Endothelial cell of umbilical vein (primary cell): ENCODE results near the gene ITGA2B.

Source experiments
- CTCF ChIP-seq, 2 donors: IDR thresholded peaks; 1 replicate in 1 of 2; 2 replicates in 1 of 2; pipeline ENCODE4 v1.5.1; 2011; ENCODE audit warnings: low read length in 2 of 2, mild to moderate bottlenecking in 2 of 2, moderate library complexity in 2 of 2, control low read depth in 1 of 2, inconsistent platforms in 1 of 2, low read depth in 1 of 2; ENCODE audit not compliant: insufficient read depth in 1 of 2; ENCODE audit errors: extremely low read depth in 1 of 2
- EZH2 ChIP-seq: IDR thresholded peaks from 2 replicates; pipeline ENCODE4 v1.6.1; 2012; ENCODE audit warnings: borderline replicate concordance, low read depth, mild to moderate bottlenecking, moderate library complexity, low read length, inconsistent platforms; ENCODE audit not compliant: severe bottlenecking
- POLR2A ChIP-seq: IDR thresholded peaks from 2 replicates; pipeline ENCODE4 v1.6.1; 2012; ENCODE audit warnings: low read depth, mild to moderate bottlenecking, control low read depth, low read length

- TF ChIP-seq POLR2A (no peak), CTCF (IDR thresholded peaks at IDR 0.05; ENCODE audit: extremely low read depth in 1 of 2, insufficient read depth in 1 of 2, low read depth in 1 of 2, low read length in 2 of 2) (no peak), EZH2 (no peak)
These were observed 65.3 kb downstream of the ITGA2B start for GRCh38 chr17:44324092-44324570.
